IMR-90 (cell line): ENCODE results near the gene RIN1. TPM values are rescaled to one million over a fixed set of nuclear protein-coding genes. Genes with fewer than 3 reads are reported as not detected.
A peak's percentile ranks its signal among the peaks of the same experiment; 100 is the strongest.

Source experiments
- ATAC-seq: fragments of 200-7000 bp; cut with Tn5 transposase; 2 replicates; pipeline ENCODE4 v1.9.1; 2020; ENCODE audit warnings: low read depth, mild to moderate bottlenecking, moderate library complexity
- BruUV-seq: library from RNA; stranded (reverse); fragments of 400-500 nt; replicated peaks from 2 replicates; lab custom pipeline; 2021; lab: Mats Ljungman, UMichigan
- CTCF ChIA-PET: fragments of 300-600 bp; formaldehyde crosslinking; extraction: SDS; loops from one replicate; lab custom pipeline; 2021; ENCODE audit warnings: antibody characterized with exemption; lab: Yijun Ruan, JAX
- POLR2A ChIA-PET: fragments of 300-600 bp; sonication (Branson Sonifier 250); formaldehyde crosslinking; loops from one replicate; lab custom pipeline; 2022; ENCODE audit warnings: antibody characterized with exemption; ENCODE audit not compliant: unreplicated experiment; lab: Charles Lee
- DNase-seq: peaks from one replicate; pipeline ENCODE4 v3.0.0; 2013
- H2AFZ ChIP-seq: replicated peaks from 2 replicates; pipeline ENCODE3; 2013; ENCODE audit warnings: low read length, mild to moderate bottlenecking; ENCODE audit not compliant: poor library complexity
- H2AK5ac ChIP-seq: 2 replicates; pipeline ENCODE4 v1.6.1; 2013; ENCODE audit warnings: low read depth, low read length, inconsistent platforms
- H2AK9ac ChIP-seq: replicated peaks from 2 replicates; pipeline ENCODE3; 2013; ENCODE audit warnings: mild to moderate bottlenecking, low read depth, low read length, moderate library complexity; ENCODE audit not compliant: poor library complexity
- H2BK120ac ChIP-seq: 2 replicates; pipeline ENCODE4 v1.6.1; 2013; ENCODE audit warnings: low read depth, low read length, inconsistent platforms
- H2BK15ac ChIP-seq: 3 replicates; pipeline ENCODE4 v1.6.1; 2013; ENCODE audit warnings: low read depth, low read length, inconsistent platforms
- H2BK20ac ChIP-seq: 2 replicates; pipeline ENCODE4 v1.6.1; 2013; ENCODE audit warnings: low read depth, mild to moderate bottlenecking, inconsistent platforms, low read length, moderate library complexity
- H2BK5ac ChIP-seq: 2 replicates; pipeline ENCODE4 v1.6.1; 2013; ENCODE audit warnings: mild to moderate bottlenecking, low read depth, low read length, inconsistent platforms; ENCODE audit not compliant: poor library complexity, severe bottlenecking
- H3K14ac ChIP-seq: replicated peaks from 2 replicates; pipeline ENCODE4 v1.6.1; 2013; ENCODE audit warnings: low read depth, low read length, inconsistent platforms
- H3K18ac ChIP-seq: 2 replicates; pipeline ENCODE4 v1.6.1; 2013; ENCODE audit warnings: low read depth, low read length, control low read depth
- H3K23ac ChIP-seq: 2 replicates; pipeline ENCODE4 v1.6.1; 2013; ENCODE audit warnings: low read depth, low read length, inconsistent platforms
- H3K27ac ChIP-seq: 2 replicates; pipeline ENCODE4 v1.5.1; 2013; ENCODE audit warnings: mild to moderate bottlenecking, control low read depth, low read length; ENCODE audit not compliant: insufficient read depth
- H3K27me3 ChIP-seq: 2 replicates; pipeline ENCODE4 v1.6.1; 2013; ENCODE audit warnings: low read length; ENCODE audit not compliant: control insufficient read depth, insufficient read depth
- H3K36me3 ChIP-seq: 2 replicates; pipeline ENCODE4 v1.6.1; 2013; ENCODE audit warnings: low read length, mixed read lengths; ENCODE audit not compliant: control insufficient read depth, insufficient read depth
- H3K4ac ChIP-seq: 2 replicates; pipeline ENCODE4 v1.6.1; 2013; ENCODE audit warnings: low read depth, low read length, inconsistent platforms
- H3K4me1 ChIP-seq: 2 replicates; pipeline ENCODE4 v1.6.1; 2013; ENCODE audit warnings: low read length, mixed read lengths; ENCODE audit not compliant: control insufficient read depth, insufficient read depth
- H3K4me2 ChIP-seq: 2 replicates; pipeline ENCODE4 v1.6.1; 2013; ENCODE audit warnings: low read depth, mild to moderate bottlenecking, control low read depth, low read length, moderate library complexity
- H3K4me3 ChIP-seq: 2 replicates; pipeline ENCODE4 v1.5.1; 2013; ENCODE audit warnings: low read depth, mild to moderate bottlenecking, control low read depth, low read length, moderate library complexity; ENCODE audit not compliant: insufficient read depth
- H3K56ac ChIP-seq: 2 replicates; pipeline ENCODE4 v1.6.1; 2013; ENCODE audit warnings: low read length, inconsistent platforms; ENCODE audit not compliant: insufficient read depth; ENCODE audit errors: extremely low read depth
- H3K79me1 ChIP-seq, 2 experiments: 2 replicates each; pipeline ENCODE4 v1.6.1; 2013; ENCODE audit warnings: low read length in 2 of 2, inconsistent platforms in 1 of 2, low read depth in 1 of 2
- H3K9ac ChIP-seq: 2 replicates; pipeline ENCODE4 v1.6.1; 2013; ENCODE audit warnings: low read depth, low read length, control low read depth
- H3K9me1 ChIP-seq: 2 replicates; pipeline ENCODE4 v1.6.1; 2013; ENCODE audit warnings: low read length, inconsistent platforms; ENCODE audit not compliant: insufficient read depth
- H3K9me3 ChIP-seq: 2 replicates; pipeline ENCODE4 v1.6.1; 2013; ENCODE audit warnings: low read length; ENCODE audit not compliant: control insufficient read depth, insufficient read depth
- H4K20me1 ChIP-seq: 2 replicates; pipeline ENCODE4 v1.6.1; 2013; ENCODE audit warnings: low read length, inconsistent platforms; ENCODE audit not compliant: insufficient read depth
- H4K5ac ChIP-seq: 2 replicates; pipeline ENCODE4 v1.6.1; 2013; ENCODE audit warnings: mild to moderate bottlenecking, low read depth, low read length, control low read depth
- H4K8ac ChIP-seq, 2 experiments: 2 replicates each; pipeline ENCODE4 v1.6.1; 2013; ENCODE audit warnings: low read depth in 2 of 2, low read length in 2 of 2, control low read depth in 1 of 2, inconsistent platforms in 1 of 2
- H4K91ac ChIP-seq: 2 replicates; pipeline ENCODE4 v1.6.1; 2013; ENCODE audit warnings: low read depth, low read length, inconsistent platforms; ENCODE audit not compliant: insufficient read depth
- BHLHE40 ChIP-seq: fragments of 150-350 bp; IDR thresholded peaks from 2 replicates; pipeline ENCODE4 v1.6.1; 2016; ENCODE audit warnings: mild to moderate bottlenecking, low read depth, low read length
- CHD1 ChIP-seq: IDR thresholded peaks from 2 replicates; pipeline ENCODE4 v1.6.1; 2012; ENCODE audit warnings: low read depth, low read length, improper control_type of control experiment
- FOS ChIP-seq: fragments of 150-350 bp; IDR thresholded peaks from 2 replicates; pipeline ENCODE4 v1.6.1; 2016; ENCODE audit warnings: low read depth, low read length
- MAZ ChIP-seq: IDR thresholded peaks from 2 replicates; pipeline ENCODE4 v1.6.1; 2012; ENCODE audit warnings: low read depth, mild to moderate bottlenecking, low read length, improper control_type of control experiment, moderate library complexity, borderline replicate concordance
- MXI1 ChIP-seq: IDR thresholded peaks from 2 replicates; pipeline ENCODE4 v1.6.1; 2012; ENCODE audit warnings: low read depth, mild to moderate bottlenecking, low read length, moderate library complexity, borderline replicate concordance
- POLR2A ChIP-seq: IDR thresholded peaks from 2 replicates; pipeline ENCODE4 v1.6.1; 2012; ENCODE audit warnings: mild to moderate bottlenecking, low read depth, low read length
- RCOR1 ChIP-seq: IDR thresholded peaks from 2 replicates; pipeline ENCODE4 v1.6.1; 2012; ENCODE audit warnings: mild to moderate bottlenecking, low read length, improper control_type of control experiment; ENCODE audit not compliant: insufficient replicate concordance
- USF2 ChIP-seq: fragments of 150-350 bp; IDR thresholded peaks from 2 replicates; pipeline ENCODE4 v1.6.1; 2017; ENCODE audit warnings: mild to moderate bottlenecking, antibody characterized with exemption, low read length, low read depth
- WGBS, 2 experiments: methylation state at CpG; one replicate each; pipeline versions ENCODE4 v1.1.5 to v1.1.7; 2013; ENCODE audit warnings: missing lambda C conversion rate in 2 of 2; ENCODE audit not compliant: insufficient read length in 1 of 2; ENCODE audit errors: extremely low coverage in 2 of 2; 5-methylcytosine and 5-hydroxymethylcytosine counted together
- dilution Hi-C: fragments of 300-500 bp; cut with HindIII; formaldehyde crosslinking; loops from one replicate; pipeline ENCODE4 v1.14.3; 2018; ENCODE audit warnings: low sequenced_read_pairs; ENCODE audit not compliant: unreplicated experiment
- in situ Hi-C: fragments of 300-500 bp; cut with MboI; formaldehyde crosslinking; loops from 3 replicates; pipeline ENCODE4 v1.14.3; 2019; ENCODE audit warnings: low sequenced_read_pairs, inconsistent platforms, mixed read lengths
- intact Hi-C: fragments of 100-400 bp; cut with micrococcal nuclease; formaldehyde crosslinking; loops from 2 replicates; pipeline ENCODE4 v1.10.0; 2022
- polyA plus RNA-seq, 3 experiments: library from polyadenylated mRNA; depleted of rRNA; stranded (reverse); fragments of >200 nt; gene quantifications; 2 replicates each; pipeline ENCODE4 v1.2.3, GENCODE V29; 2012; ENCODE audit warnings: low replicate concordance in 1 of 3
- total RNA-seq: library from RNA; depleted of rRNA; stranded (reverse); fragments of >200 nt; gene quantifications from 2 replicates; pipeline ENCODE4 v1.2.3, GENCODE V29; 2012
- TF ChIP-seq, protein P1 (sequence below): conservative IDR thresholded peaks from 2 replicates; pipeline ENCODE4 v1.5.1; 2012; ENCODE audit warnings: mild to moderate bottlenecking, low read depth, low read length, improper control_type of control experiment

RIN1 gene
- total and polyA plus RNA-seq, 2 of the 4 experiments (the other 2 are of a cell fraction): 9.9 to 20.8 TPM

GRCh38 chr11:66318600-66318970 is 17.6 kb downstream of the RIN1 start:
- peak overlapping the region; percentile 100 for H3K27ac ChIP-seq
- peak overlapping the region; percentile 89 for H2AFZ ChIP-seq
- H4K20me1 ChIP-seq: peaks cover 32% of the 10 kb centered on the region
- peak overlapping the region; percentile 47 for H2AK9ac ChIP-seq
- H3K4me3 ChIP-seq: no peak overlapping the region
- H3K4me1 ChIP-seq: peaks cover 32% of the 10 kb centered on the region
- peak overlapping the region; percentile 93 for H3K23ac ChIP-seq
- DNase-seq (no peak), ATAC-seq (no peak)
- no CpG with 5 or more reads among the region's 3 CpGs for WGBS, 2 experiments
- H3K27me3 ChIP-seq: no peaks in the 10 kb centered on the region
- peaks cover 11% of the 10 kb centered on the region for H3K9me1 ChIP-seq
- TF ChIP-seq MAZ (0 out of 2 replicates have a peak, but pooled peaks have one; percentile 1), BHLHE40 (no peak), MXI1 (no peak), RCOR1 (no peak), FOS (no peak), POLR2A (no peak), CHD1 (no peak), USF2 (no peak)
- TF ChIP-seq, protein P1, sequence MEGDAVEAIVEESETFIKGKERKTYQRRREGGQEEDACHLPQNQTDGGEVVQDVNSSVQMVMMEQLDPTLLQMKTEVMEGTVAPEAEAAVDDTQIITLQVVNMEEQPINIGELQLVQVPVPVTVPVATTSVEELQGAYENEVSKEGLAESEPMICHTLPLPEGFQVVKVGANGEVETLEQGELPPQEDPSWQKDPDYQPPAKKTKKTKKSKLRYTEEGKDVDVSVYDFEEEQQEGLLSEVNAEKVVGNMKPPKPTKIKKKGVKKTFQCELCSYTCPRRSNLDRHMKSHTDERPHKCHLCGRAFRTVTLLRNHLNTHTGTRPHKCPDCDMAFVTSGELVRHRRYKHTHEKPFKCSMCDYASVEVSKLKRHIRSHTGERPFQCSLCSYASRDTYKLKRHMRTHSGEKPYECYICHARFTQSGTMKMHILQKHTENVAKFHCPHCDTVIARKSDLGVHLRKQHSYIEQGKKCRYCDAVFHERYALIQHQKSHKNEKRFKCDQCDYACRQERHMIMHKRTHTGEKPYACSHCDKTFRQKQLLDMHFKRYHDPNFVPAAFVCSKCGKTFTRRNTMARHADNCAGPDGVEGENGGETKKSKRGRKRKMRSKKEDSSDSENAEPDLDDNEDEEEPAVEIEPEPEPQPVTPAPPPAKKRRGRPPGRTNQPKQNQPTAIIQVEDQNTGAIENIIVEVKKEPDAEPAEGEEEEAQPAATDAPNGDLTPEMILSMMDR: no peak
- peak overlapping the region; percentile 17; the same call in 2 of the 3 replicates for H2BK15ac ChIP-seq
- H2BK120ac ChIP-seq: peak overlapping the region; percentile 100
- intact Hi-C loops (no loop called here), in situ Hi-C loops (no loop called here), dilution Hi-C loops (no loop called here)
- peak overlapping the region; percentile 85 to 99; a peak in 3 of 4 replicates for H4K8ac ChIP-seq
- H3K4me2 ChIP-seq: 0 out of 2 replicates have a peak overlapping the region, but pooled peaks have one; percentile 7
- H3K79me1 ChIP-seq: peaks cover 0 to 41% of the 10 kb centered on the region in 2 experiments; a peak in 2 of 4 replicates
- peak overlapping the region; percentile 93 for H2BK20ac ChIP-seq
- H2BK5ac ChIP-seq: peak overlapping the region; percentile 100
- peak overlapping the region; percentile 64 for H3K18ac ChIP-seq
- H3K9me3 ChIP-seq: no peaks in the 10 kb centered on the region
- CTCF ChIA-PET: interaction anchor here (1.2 kb wide), 1 partner anchor 70 kb away, joined by 3 read pairs; no protein-coding TSS in a partner anchor
- H3K9ac ChIP-seq: peak overlapping the region; percentile 0; the same call in 1 of the 2 replicates
- H3K4ac ChIP-seq: peak overlapping the region; percentile 100
- peak overlapping the region; percentile 86 for H3K14ac ChIP-seq
- peak overlapping the region; percentile 100 for H2AK5ac ChIP-seq
- POLR2A ChIA-PET: interaction anchor here (0.6 to 1.1 kb wide), 3 partner anchors 8 to 51 kb away, joined by 3 to 7 read pairs (median 4); partner anchors contain the start of gene YIF1A
- BruUV-seq: no TSS peak
- peak overlapping the region; percentile 98; the same call in 1 of the 2 replicates for H3K56ac ChIP-seq
- peak overlapping the region; percentile 99 for H4K91ac ChIP-seq
- H4K5ac ChIP-seq: peak overlapping the region; percentile 75
- H3K36me3 ChIP-seq: no peaks in the 10 kb centered on the region
